ENCODE data around the gene CEBPZOS. TPM values are rescaled to one million over a fixed set of nuclear protein-coding genes. Genes with fewer than 3 reads are reported as not detected.
"Not testable (repeated sequence)": the region's sequence is repeated elsewhere in the genome, so short reads cannot be mapped to it uniquely, and the experiment has no call there.

CEBPZOS gene
- total RNA-seq, 1 donor from 2014 or later: 13.6 TPM

- Histone ChIP-seq H4K20me1 (ENCODE audit: low read depth) (no peaks in the 10 kb centered on the region), H3K4me3 (no peak overlapping the region), H3K27me3 (no peaks in the 10 kb centered on the region), H3K36me3 (no peaks in the 10 kb centered on the region), H3K79me2 (ENCODE audit: low read depth) (no peaks in the 10 kb centered on the region), H3F3A (ENCODE audit: low read depth) (peaks cover 31% of the 10 kb centered on the region), H3K9ac (no peak overlapping the region), H2AFZ (replicated peaks) (peak overlapping the region; percentile 61), H3K4me2 (peak overlapping the region; percentile 22), H3K9me3 (ENCODE audit: low read depth) (no peaks in the 10 kb centered on the region), H3K4me1 (peaks cover 21% of the 10 kb centered on the region), H3K27ac (no peak overlapping the region)
- no peaks in the 10 kb centered on the region for H3K36me3 Mint-ChIP-seq
- H3K4me1 Mint-ChIP-seq: peaks cover 9% of the 10 kb centered on the region
- no peak for TF ChIP-seq EZH2 (IDR thresholded peaks at IDR 0.05)
- no peak for TF ChIP-seq EZH2phosphoT487 (IDR thresholded peaks at IDR 0.05)
- no peak for TF ChIP-seq CTCF (IDR thresholded peaks at IDR 0.05)
- peaks cover 3% of the 10 kb centered on the region for H3K9me3 Mint-ChIP-seq
- DNase-seq (ENCODE audit: low spot score): peak; percentile 23
- H3K27me3 Mint-ChIP-seq (ENCODE audit: insufficient read depth, low read depth): no peaks in the 10 kb centered on the region
- H3K27ac Mint-ChIP-seq: no peak overlapping the region
- H3K4me3 Mint-ChIP-seq: no peak overlapping the region
Measured at GRCh38 chr2:37191747-37192146, 4.5 kb upstream of the CEBPZOS start.

- Histone ChIP-seq H3K4me3 (no peak overlapping the region), H3F3A (ENCODE audit: low read depth) (peaks cover 31% of the 10 kb centered on the region), H3K27me3 (no peaks in the 10 kb centered on the region), H3K4me1 (peaks cover 21% of the 10 kb centered on the region), H3K9ac (no peak overlapping the region), H3K27ac (no peak overlapping the region), H2AFZ (replicated peaks) (no peak overlapping the region), H3K36me3 (no peaks in the 10 kb centered on the region), H3K4me2 (peak overlapping the region; percentile 22), H3K79me2 (ENCODE audit: low read depth) (peaks cover 4% of the 10 kb centered on the region), H3K9me3 (ENCODE audit: low read depth) (no peaks in the 10 kb centered on the region), H4K20me1 (ENCODE audit: low read depth) (no peaks in the 10 kb centered on the region)
- DNase-seq (ENCODE audit: low spot score): peak; percentile 5
- Mint-ChIP-seq H3K27ac (no peak overlapping the region), H3K27me3 (ENCODE audit: insufficient read depth, low read depth) (no peaks in the 10 kb centered on the region), H3K36me3 (no peaks in the 10 kb centered on the region), H3K4me3 (no peak overlapping the region), H3K9me3 (peaks cover 3% of the 10 kb centered on the region), H3K4me1 (peaks cover 9% of the 10 kb centered on the region)
- no peak for TF ChIP-seq EZH2 (IDR thresholded peaks at IDR 0.05)
- TF ChIP-seq EZH2phosphoT487 (IDR thresholded peaks at IDR 0.05): peak; percentile 87
Measured at GRCh38 chr2:37192551-37192950, 3.7 kb upstream of the CEBPZOS start.

GRCh38 chr2:37195862-37196319, 405 bp upstream of the CEBPZOS start:
- Histone ChIP-seq H3K4me1 (peaks cover 31% of the 10 kb centered on the region), H3K4me3 (peak overlapping the region; percentile 47), H3F3A (ENCODE audit: low read depth) (peaks cover 31% of the 10 kb centered on the region)
- not testable (repeated sequence) for H3K4me2 ChIP-seq; H3K9me3 Mint-ChIP-seq; H3K27ac ChIP-seq; H3K27ac Mint-ChIP-seq; H3K9me3 ChIP-seq (ENCODE audit: low read depth); H2AFZ ChIP-seq (replicated peaks); H3K79me2 ChIP-seq (ENCODE audit: low read depth); H3K27me3 ChIP-seq; H3K36me3 Mint-ChIP-seq; H3K27me3 Mint-ChIP-seq (ENCODE audit: insufficient read depth, low read depth); H4K20me1 ChIP-seq (ENCODE audit: low read depth); DNase-seq (ENCODE audit: low spot score); H3K36me3 ChIP-seq; H3K9ac ChIP-seq; H3K4me1 Mint-ChIP-seq
- peak overlapping the region; percentile 91 for H3K4me3 Mint-ChIP-seq

GRCh38 chr2:37198681-37199065, 2.4 kb downstream of the CEBPZOS start:
- Histone ChIP-seq H3K27ac (no peak overlapping the region), H3K79me2 (ENCODE audit: low read depth) (peaks cover 9% of the 10 kb centered on the region), H3K9ac (no peak overlapping the region), H3K9me3 (ENCODE audit: low read depth) (peaks cover under 1% of the 10 kb centered on the region), H3F3A (ENCODE audit: low read depth) (peaks cover 12% of the 10 kb centered on the region), H3K27me3 (no peaks in the 10 kb centered on the region), H3K4me3 (no peak overlapping the region), H2AFZ (replicated peaks) (no peak overlapping the region), H3K4me2 (peak overlapping the region; percentile 12), H3K36me3 (peaks cover 22% of the 10 kb centered on the region), H4K20me1 (ENCODE audit: low read depth) (no peaks in the 10 kb centered on the region), H3K4me1 (peaks cover 9% of the 10 kb centered on the region)
- no peak for TF ChIP-seq EZH2phosphoT487 (IDR thresholded peaks at IDR 0.05)
- no peak for TF ChIP-seq CTCF (IDR thresholded peaks at IDR 0.05)
- no peak for TF ChIP-seq EZH2 (IDR thresholded peaks at IDR 0.05)
- no peak overlapping the region for H3K27ac Mint-ChIP-seq
- no peaks in the 10 kb centered on the region for H3K27me3 Mint-ChIP-seq (ENCODE audit: insufficient read depth, low read depth)
- peaks cover 3% of the 10 kb centered on the region for H3K9me3 Mint-ChIP-seq
- no peak for DNase-seq (ENCODE audit: low spot score)
- peaks cover 19% of the 10 kb centered on the region for H3K36me3 Mint-ChIP-seq
- no peaks in the 10 kb centered on the region for H3K4me1 Mint-ChIP-seq
- H3K4me3 Mint-ChIP-seq: no peak overlapping the region

Data from neural progenitor cell (in vitro differentiated cells).